ENCODE data around the gene RABGAP1L.

- TF ChIP-seq MAX (IDR thresholded peaks at IDR 0.05; ENCODE audit: insufficient read depth, insufficient read length), result no peak
- no peak for TF ChIP-seq CTCF (IDR thresholded peaks at IDR 0.05; ENCODE audit: extremely low read depth in 1 of 2, insufficient read depth in 1 of 2, low read depth in 1 of 2, low read length in 2 of 2)
- TF ChIP-seq EZH2 (IDR thresholded peaks at IDR 0.05; ENCODE audit: borderline replicate concordance, low read depth, low read length, severe bottlenecking), result no peak
- TF ChIP-seq FOS (IDR thresholded peaks at IDR 0.05; ENCODE audit: borderline replicate concordance, insufficient read depth, low read length), result no peak
- TF ChIP-seq POLR2AphosphoS5 (IDR thresholded peaks at IDR 0.05; ENCODE audit: insufficient read depth, low read depth, low read length), result no peak
- no peak for TF ChIP-seq POLR2A (IDR thresholded peaks at IDR 0.05; ENCODE audit: low read depth, low read length)
- TF ChIP-seq JUN (IDR thresholded peaks at IDR 0.05; ENCODE audit: borderline replicate concordance, insufficient read depth, insufficient read length, low read depth), result no peak
Measured at GRCh38 chr1:174753131-174753530, 593.8 kb downstream of the RABGAP1L start.

All from endothelial cell of umbilical vein (primary cell).